ENCODE data around the gene CLDN20. TPM values are rescaled to one million over a fixed set of nuclear protein-coding genes. Genes with fewer than 3 reads are reported as not detected.

Gene CLDN20
- polyA plus RNA-seq, 2 of the 4 experiments (the other 2 are of a cell fraction) = not detected

- peaks cover 22% of the 10 kb centered on the region; the same call in 2 of the 3 replicates for H3K4me1 ChIP-seq
- FAIRE-seq = no peak
- H3K9me3 ChIP-seq = no peaks in the 10 kb centered on the region
- no peak overlapping the region for H3K4me3 ChIP-seq
- 0 out of 3 replicates have a peak overlapping the region, but pooled peaks have one; percentile 4 for H3K4me2 ChIP-seq
- DNase-seq (ENCODE audit: low read depth in 1 of 2, low spot score in 1 of 2) = no peak
- ChIA-PET POLR2A (no interaction called here), CTCF (interaction anchor here (1.2 kb wide), 1 partner anchor 382 kb away, joined by 3 read pairs; no protein-coding TSS in a partner anchor)
- no peak for TF ChIP-seq HOXA7 (CRISPR knock-in tag; IDR thresholded peaks at IDR 0.05)
- no peak for TF ChIP-seq EHMT2 (IDR thresholded peaks at IDR 0.05; ENCODE audit: low read depth)
- TF ChIP-seq CTCF (IDR thresholded peaks at IDR 0.05) = no peak
- TF ChIP-seq KDM1A (IDR thresholded peaks at IDR 0.05; ENCODE audit: low read depth) = no peak
- TF ChIP-seq, protein P1, sequence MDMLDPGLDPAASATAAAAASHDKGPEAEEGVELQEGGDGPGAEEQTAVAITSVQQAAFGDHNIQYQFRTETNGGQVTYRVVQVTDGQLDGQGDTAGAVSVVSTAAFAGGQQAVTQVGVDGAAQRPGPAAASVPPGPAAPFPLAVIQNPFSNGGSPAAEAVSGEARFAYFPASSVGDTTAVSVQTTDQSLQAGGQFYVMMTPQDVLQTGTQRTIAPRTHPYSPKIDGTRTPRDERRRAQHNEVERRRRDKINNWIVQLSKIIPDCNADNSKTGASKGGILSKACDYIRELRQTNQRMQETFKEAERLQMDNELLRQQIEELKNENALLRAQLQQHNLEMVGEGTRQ (IDR thresholded peaks at IDR 0.05) = no peak
- TF ChIP-seq ZSCAN20 (CRISPR knock-in tag; IDR thresholded peaks at IDR 0.05) = no peak
- TF ChIP-seq ESRRA (IDR thresholded peaks at IDR 0.05; ENCODE audit: borderline replicate concordance, low read length) = no peak
- no peak for TF ChIP-seq CHD2 (IDR thresholded peaks at IDR 0.05; ENCODE audit: low read length, partially characterized antibody)
- TF ChIP-seq PBX3 (IDR thresholded peaks at IDR 0.05) = no peak
- no peak for TF ChIP-seq RARB (CRISPR knock-in tag; IDR thresholded peaks at IDR 0.05)
- TF ChIP-seq HOXB5 (CRISPR knock-in tag; IDR thresholded peaks at IDR 0.05) = no peak
- no peak for TF ChIP-seq NFE2L2 (conservative IDR thresholded peaks at IDR 0.05; ENCODE audit: low read length)
- no peak for TF ChIP-seq RAD21 (conservative IDR thresholded peaks at IDR 0.05 in 1 of 2, IDR thresholded peaks at IDR 0.05 in 1 of 2)
- no peak for TF ChIP-seq KDM5A (IDR thresholded peaks at IDR 0.05)
- no peak for TF ChIP-seq MAZ (IDR thresholded peaks at IDR 0.05; ENCODE audit: borderline replicate concordance, low read depth, low read length)
- TF ChIP-seq JUNB (IDR thresholded peaks at IDR 0.05) = no peak
- no peak for TF ChIP-seq FOXS1 (CRISPR knock-in tag; IDR thresholded peaks at IDR 0.05)
- no peak for TF ChIP-seq CBX2 (IDR thresholded peaks at IDR 0.05; ENCODE audit: borderline replicate concordance, low read depth)
- no peak for TF ChIP-seq RNF2 (IDR thresholded peaks at IDR 0.05; ENCODE audit: borderline replicate concordance, low read depth)
- TF ChIP-seq, protein P2, sequence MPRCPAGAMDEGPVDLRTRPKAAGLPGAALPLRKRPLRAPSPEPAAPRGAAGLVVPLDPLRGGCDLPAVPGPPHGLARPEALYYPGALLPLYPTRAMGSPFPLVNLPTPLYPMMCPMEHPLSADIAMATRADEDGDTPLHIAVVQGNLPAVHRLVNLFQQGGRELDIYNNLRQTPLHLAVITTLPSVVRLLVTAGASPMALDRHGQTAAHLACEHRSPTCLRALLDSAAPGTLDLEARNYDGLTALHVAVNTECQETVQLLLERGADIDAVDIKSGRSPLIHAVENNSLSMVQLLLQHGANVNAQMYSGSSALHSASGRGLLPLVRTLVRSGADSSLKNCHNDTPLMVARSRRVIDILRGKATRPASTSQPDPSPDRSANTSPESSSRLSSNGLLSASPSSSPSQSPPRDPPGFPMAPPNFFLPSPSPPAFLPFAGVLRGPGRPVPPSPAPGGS (IDR thresholded peaks at IDR 0.05) = no peak
- ATAC-seq = no peak
- 20% methylated on average over 2 of the region's 2 CpGs for WGBS (ENCODE audit: missing lambda C conversion rate)
- no peak overlapping the region for H3K27ac ChIP-seq
These were observed 46.8 kb downstream of the CLDN20 start for GRCh38 chr6:155310596-155310995.

DNA sequence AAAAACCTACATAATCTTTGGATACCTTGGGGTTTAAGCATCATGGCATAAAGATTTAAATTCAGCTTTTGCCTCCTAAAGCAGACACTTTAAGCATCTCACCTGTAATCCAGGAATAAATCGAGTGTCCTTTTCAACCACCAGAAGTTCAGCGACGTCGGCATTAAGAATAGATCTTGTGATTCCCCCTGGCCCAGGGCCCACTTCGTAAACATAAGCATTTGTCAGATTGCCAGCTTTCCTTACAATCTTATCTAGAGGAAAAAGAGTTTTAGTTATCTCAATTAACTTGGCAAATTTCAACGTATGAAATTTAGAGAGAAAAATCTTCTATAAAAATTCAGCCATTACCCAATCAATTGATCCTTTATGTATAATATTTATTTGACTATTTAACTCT, 47.3 kb downstream of the CLDN20 start:
- ChIA-PET CTCF (interaction anchor here (1.2 kb wide), 1 partner anchor 382 kb away, joined by 3 read pairs; no protein-coding TSS in a partner anchor), POLR2A (no interaction called here)
- no peaks in the 10 kb centered on the region for H3K9me3 ChIP-seq
- DNase-seq (ENCODE audit: low read depth in 1 of 2, low spot score in 1 of 2) = no peak
- H3K27ac ChIP-seq = no peak overlapping the region
- TF ChIP-seq RAD21 (conservative IDR thresholded peaks at IDR 0.05 in 1 of 2, IDR thresholded peaks at IDR 0.05 in 1 of 2) = no peak
- TF ChIP-seq, protein P1 (IDR thresholded peaks at IDR 0.05) = no peak
- no peak for FAIRE-seq
- no peak for ATAC-seq
- 0 out of 3 replicates have a peak overlapping the region, but pooled peaks have one; percentile 4 for H3K4me2 ChIP-seq
- H3K4me1 ChIP-seq = peaks cover 25% of the 10 kb centered on the region; the same call in 2 of the 3 replicates
- 79% methylated on average over 6 of the region's 6 CpGs for WGBS (ENCODE audit: missing lambda C conversion rate)
- H3K4me3 ChIP-seq = no peak overlapping the region
